GM21447 (cell line): ENCODE measurements around the gene MAP7D2.

Experiments used
- ATAC-seq: cut with Tn5 transposase; IDR thresholded peaks from one replicate; pipeline ENCODE4 v1.9.1; 2021; ENCODE audit not compliant: unreplicated experiment

MAP7D2 gene

GRCh38 chrX:20046223-20046622, 70.5 kb downstream of the MAP7D2 start:
- no peak for ATAC-seq

GRCh38 chrX:20042221-20042620, 74.5 kb downstream of the MAP7D2 start:
- ATAC-seq = no peak

- ATAC-seq = no peak
These were observed 77.7 kb downstream of the MAP7D2 start for GRCh38 chrX:20038966-20039365.

- no peak for ATAC-seq
These were observed 79.5 kb downstream of the MAP7D2 start for GRCh38 chrX:20037186-20037585.

GRCh38 chrX:20032201-20032600, 84.5 kb downstream of the MAP7D2 start:
- ATAC-seq = no peak

GRCh38 chrX:20029728-20030127, 87.0 kb downstream of the MAP7D2 start:
- no peak for ATAC-seq

- no peak for ATAC-seq
These were observed 88.1 kb downstream of the MAP7D2 start for GRCh38 chrX:20028588-20028987.

GRCh38 chrX:20026278-20026677, 90.4 kb downstream of the MAP7D2 start:
- no peak for ATAC-seq

GRCh38 chrX:20019672-20020365, 96.9 kb downstream of the MAP7D2 start:
- ATAC-seq = no peak

GRCh38 chrX:20016616-20016945, 100.1 kb downstream of the MAP7D2 start:
- no peak for ATAC-seq

GRCh38 chrX:20015945-20016615, 100.6 kb downstream of the MAP7D2 start:
- no peak for ATAC-seq

- ATAC-seq = peak; percentile 55
These were observed 101.3 kb downstream of the MAP7D2 start for GRCh38 chrX:20015422-20015821.

GRCh38 chrX:20011608-20012007, 105.1 kb downstream of the MAP7D2 start:
- no peak for ATAC-seq

GRCh38 chrX:20007962-20008622, 108.6 kb downstream of the MAP7D2 start:
- ATAC-seq = no peak

GRCh38 chrX:20005883-20006282, 110.8 kb downstream of the MAP7D2 start:
- ATAC-seq = no peak

- no peak for ATAC-seq
These were observed 115.1 kb downstream of the MAP7D2 start for GRCh38 chrX:20001588-20001987.

GRCh38 chrX:19991350-19991718, 125.4 kb downstream of the MAP7D2 start:
- ATAC-seq = no peak

- peak; percentile 88 for ATAC-seq
These were observed 126.0 kb downstream of the MAP7D2 start, which contains the start of gene BCLAF3 for GRCh38 chrX:19990556-19991349. Gene BCLAF3 (minus strand): TSS chrX:19991061. CDS start chrX:19970264, 20,797 bp downstream.

GRCh38 chrX:19990151-19990555, 126.6 kb downstream of the MAP7D2 start:
- peak; percentile 24 for ATAC-seq

GRCh38 chrX:19987856-19988255, 128.9 kb downstream of the MAP7D2 start:
- no peak for ATAC-seq

- no peak for ATAC-seq
These were observed 130.2 kb downstream of the MAP7D2 start for GRCh38 chrX:19986531-19986930.
